ENCODE results near the gene PDE4D. TPM values are rescaled to one million over a fixed set of nuclear protein-coding genes. Genes with fewer than 3 reads are reported as not detected.

Gene PDE4D
- polyA plus RNA-seq, 1 donor (not counting 4 experiments of a cell fraction or from before 2014, with no cell fraction given): 3.6 TPM

GRCh38 chr5:59254055-59254687, 639.4 kb downstream of the PDE4D start:
- no peaks in the 10 kb centered on the region for H3K4me1 ChIP-seq (ENCODE audit: control insufficient read depth, extremely low read depth, insufficient read depth, low read length)
- H3K36me3 ChIP-seq (ENCODE audit: control insufficient read depth in 2 of 2, extremely low read depth in 1 of 2, insufficient read depth in 2 of 2, low read length in 2 of 2): no peaks in the 10 kb centered on the region
- no peak for DNase-seq (ENCODE audit: low read depth, low spot score)
- no peak overlapping the region for H3K27ac ChIP-seq (ENCODE audit: control insufficient read depth, insufficient read depth, low read length)
- dilution Hi-C loops (cut with MboI; ENCODE audit: extremely low pct_ligation_motif_present, low sequenced_read_pairs): no loop called here
- FAIRE-seq: no peak
- H3K9me3 ChIP-seq (ENCODE audit: control insufficient read depth, low read depth, low read length): no peaks in the 10 kb centered on the region
- no peaks in the 10 kb centered on the region for H3K27me3 ChIP-seq (ENCODE audit: control insufficient read depth, extremely low read depth, insufficient read depth, low read length)
- no peaks in the 10 kb centered on the region for H3K79me2 ChIP-seq (ENCODE audit: control insufficient read depth, insufficient read depth, low read length)
- no peak overlapping the region for H2AFZ ChIP-seq (ENCODE audit: control insufficient read depth, low read length)
- H4K20me1 ChIP-seq (ENCODE audit: control insufficient read depth, extremely low read depth, insufficient read depth, low read length): no peaks in the 10 kb centered on the region
- no peak for TF ChIP-seq EZH2 (IDR thresholded peaks at IDR 0.05; ENCODE audit: low read length)
- no peak for TF ChIP-seq CTCF (optimal IDR thresholded peaks at IDR 0.05 in 1 of 3, IDR thresholded peaks at IDR 0.05 in 1 of 3, conservative IDR thresholded peaks at IDR 0.05 in 1 of 3; ENCODE audit: extremely low read depth in 1 of 3, insufficient read depth in 2 of 3, low read length in 3 of 3)
- H3K9me1 ChIP-seq (ENCODE audit: control insufficient read depth, extremely low read depth, insufficient read depth, low read length): no peaks in the 10 kb centered on the region
- H3K4me3 ChIP-seq (ENCODE audit: control insufficient read depth in 2 of 3, extremely low read depth in 1 of 3, insufficient read depth in 2 of 3, low read depth in 1 of 3, low read length in 3 of 3): no peak overlapping the region
- no peak overlapping the region for H3K4me2 ChIP-seq (ENCODE audit: control insufficient read depth, extremely low read depth, insufficient read depth, low read depth, low read length)
- H3K9ac ChIP-seq (ENCODE audit: control insufficient read depth, extremely low read depth, insufficient read depth, low read length): no peak overlapping the region

DNA sequence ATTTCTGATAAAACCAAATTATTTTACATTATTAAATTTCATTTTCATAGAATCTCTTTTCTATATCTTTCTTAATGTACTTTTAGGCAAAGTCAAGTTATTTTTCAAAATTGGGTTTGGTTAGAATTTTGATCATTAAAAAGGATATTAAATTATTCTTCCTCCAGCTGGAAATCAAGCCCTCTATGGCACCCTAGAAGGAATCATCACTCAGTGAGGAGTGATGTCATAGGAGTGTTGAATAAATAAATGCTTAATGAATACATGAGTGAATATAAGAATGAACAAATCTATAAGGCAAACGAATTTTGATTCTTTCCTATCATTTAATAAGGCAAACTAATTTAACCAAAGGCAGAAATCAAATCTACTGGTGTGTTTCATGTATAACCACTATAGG, 639.9 kb downstream of the PDE4D start:
- H3K9ac ChIP-seq (ENCODE audit: control insufficient read depth, extremely low read depth, insufficient read depth, low read length): no peak overlapping the region
- dilution Hi-C loops (cut with MboI; ENCODE audit: extremely low pct_ligation_motif_present, low sequenced_read_pairs): no loop called here
- no peak overlapping the region for H3K4me3 ChIP-seq (ENCODE audit: control insufficient read depth in 2 of 3, extremely low read depth in 1 of 3, insufficient read depth in 2 of 3, low read depth in 1 of 3, low read length in 3 of 3)
- no peak overlapping the region for H2AFZ ChIP-seq (ENCODE audit: control insufficient read depth, low read length)
- no peak overlapping the region for H3K27ac ChIP-seq (ENCODE audit: control insufficient read depth, insufficient read depth, low read length)
- TF ChIP-seq CTCF (optimal IDR thresholded peaks at IDR 0.05 in 1 of 3, IDR thresholded peaks at IDR 0.05 in 1 of 3, conservative IDR thresholded peaks at IDR 0.05 in 1 of 3; ENCODE audit: extremely low read depth in 1 of 3, insufficient read depth in 2 of 3, low read length in 3 of 3) (no peak), EZH2 (IDR thresholded peaks at IDR 0.05; ENCODE audit: low read length) (no peak)
- H4K20me1 ChIP-seq (ENCODE audit: control insufficient read depth, extremely low read depth, insufficient read depth, low read length): no peaks in the 10 kb centered on the region
- DNase-seq (ENCODE audit: low read depth, low spot score): no peak
- H3K36me3 ChIP-seq (ENCODE audit: control insufficient read depth in 2 of 2, extremely low read depth in 1 of 2, insufficient read depth in 2 of 2, low read length in 2 of 2): no peaks in the 10 kb centered on the region
- H3K79me2 ChIP-seq (ENCODE audit: control insufficient read depth, insufficient read depth, low read length): no peaks in the 10 kb centered on the region
- no peaks in the 10 kb centered on the region for H3K4me1 ChIP-seq (ENCODE audit: control insufficient read depth, extremely low read depth, insufficient read depth, low read length)
- H3K9me3 ChIP-seq (ENCODE audit: control insufficient read depth, low read depth, low read length): no peaks in the 10 kb centered on the region
- no peaks in the 10 kb centered on the region for H3K9me1 ChIP-seq (ENCODE audit: control insufficient read depth, extremely low read depth, insufficient read depth, low read length)
- no peaks in the 10 kb centered on the region for H3K27me3 ChIP-seq (ENCODE audit: control insufficient read depth, extremely low read depth, insufficient read depth, low read length)
- no peak overlapping the region for H3K4me2 ChIP-seq (ENCODE audit: control insufficient read depth, extremely low read depth, insufficient read depth, low read depth, low read length)
- FAIRE-seq: no peak
